NB4 (cell line): ENCODE data around the gene PLEKHH3.

Experiments used
- CTCF ChIP-seq: IDR thresholded peaks from one replicate; pipeline ENCODE4 v1.5.1; 2012; ENCODE audit warnings: low read depth, low read length
- MAX ChIP-seq: IDR thresholded peaks from 2 replicates; pipeline ENCODE4 v1.6.1; 2011; ENCODE audit warnings: low read depth, low read length
- MYC ChIP-seq: IDR thresholded peaks from 2 replicates; pipeline ENCODE4 v1.6.1; 2011; ENCODE audit warnings: low read depth, low read length
- POLR2A ChIP-seq: IDR thresholded peaks from 2 replicates; pipeline ENCODE4 v1.6.1; 2011; ENCODE audit warnings: mild to moderate bottlenecking; ENCODE audit not compliant: insufficient read length; ENCODE audit errors: extremely low read depth

GRCh38 chr17:42665581-42666001, 11.2 kb downstream of the PLEKHH3 start:
- TF ChIP-seq CTCF (no peak), POLR2A (no peak), MAX (no peak), MYC (no peak)
